Mesendoderm (in vitro differentiated cells): ENCODE data around the gene CPPED1.

ENCODE experiments used
- DNase-seq: peaks from one replicate; pipeline ENCODE4 v3.0.0; 2013
- H2AK5ac ChIP-seq: 2 replicates; pipeline ENCODE4 v1.6.1; 2013; ENCODE audit warnings: low read length, inconsistent platforms
- H2BK120ac ChIP-seq: 2 replicates; pipeline ENCODE4 v1.6.1; 2013; ENCODE audit warnings: low read depth, mild to moderate bottlenecking, low read length, moderate library complexity, mixed read lengths
- H2BK15ac ChIP-seq: replicated peaks from 2 replicates; pipeline ENCODE4 v1.6.1; 2013; ENCODE audit warnings: low read depth, mild to moderate bottlenecking, moderate library complexity
- H2BK5ac ChIP-seq: 2 replicates; pipeline ENCODE4 v1.6.1; 2013; ENCODE audit warnings: low read length, inconsistent platforms
- H3K18ac ChIP-seq: 2 replicates; pipeline ENCODE4 v1.6.1; 2013; ENCODE audit warnings: mild to moderate bottlenecking, low read length, mixed read lengths
- H3K23ac ChIP-seq: one replicate; pipeline ENCODE4 v1.6.1; 2013; ENCODE audit warnings: low read length
- H3K27ac ChIP-seq: 2 replicates; pipeline ENCODE4 v1.5.1; 2013; ENCODE audit warnings: low read depth, mild to moderate bottlenecking, inconsistent platforms, low read length, moderate library complexity
- H3K27me3 ChIP-seq: 2 replicates; pipeline ENCODE4 v1.6.1; 2013; ENCODE audit warnings: low read length, control low read depth, mild to moderate bottlenecking, inconsistent platforms; ENCODE audit not compliant: insufficient read depth, poor library complexity
- H3K36me3 ChIP-seq: 2 replicates; pipeline ENCODE4 v1.6.1; 2013; ENCODE audit warnings: low read length, inconsistent platforms; ENCODE audit not compliant: control insufficient read depth, insufficient read depth
- H3K4ac ChIP-seq: one replicate; pipeline ENCODE4 v1.6.1; 2013; ENCODE audit warnings: low read depth, mild to moderate bottlenecking, low read length, moderate library complexity
- H3K4me1 ChIP-seq: 2 replicates; pipeline ENCODE4 v1.6.1; 2013; ENCODE audit warnings: low read depth, low read length, inconsistent platforms; ENCODE audit not compliant: control insufficient read depth
- H3K4me2 ChIP-seq: 2 replicates; pipeline ENCODE4 v1.6.1; 2013; ENCODE audit warnings: low read length
- H3K4me3 ChIP-seq: 2 replicates; pipeline ENCODE4 v1.5.1; 2013; ENCODE audit warnings: mild to moderate bottlenecking, low read length
- H3K56ac ChIP-seq: one replicate; pipeline ENCODE4 v1.6.1; 2013; ENCODE audit warnings: low read length
- H3K79me1 ChIP-seq: 2 replicates; pipeline ENCODE4 v1.6.1; 2013; ENCODE audit warnings: low read length, inconsistent platforms
- H3K79me2 ChIP-seq: 2 replicates; pipeline ENCODE4 v1.6.1; 2013; ENCODE audit warnings: mild to moderate bottlenecking, low read length; ENCODE audit not compliant: control insufficient read depth, insufficient read depth
- H3K9ac ChIP-seq: 2 replicates; pipeline ENCODE4 v1.6.1; 2013; ENCODE audit warnings: low read length, inconsistent platforms
- H4K5ac ChIP-seq: one replicate; pipeline ENCODE4 v1.6.1; 2013; ENCODE audit warnings: low read length
- H4K8ac ChIP-seq: one replicate; pipeline ENCODE4 v1.6.1; 2013; ENCODE audit warnings: low read depth, mild to moderate bottlenecking, control low read depth, low read length, moderate library complexity
- WGBS: extraction: QIAGEN DNeasy Blood & Tissue Kit; methylation state at CpG from one replicate; pipeline ENCODE4 v1.1.7; 2013; ENCODE audit warnings: low lambda C conversion rate, missing lambda C conversion rate; ENCODE audit not compliant: insufficient coverage; ENCODE audit errors: extremely low coverage; 5-methylcytosine and 5-hydroxymethylcytosine counted together

The CPPED1 gene

GRCh38 chr16:12678983-12679382 is 124.7 kb downstream of the CPPED1 start:
- WGBS: no CpG with 5 or more reads among the region's 3 CpGs
- Histone ChIP-seq H3K27me3 (no peaks in the 10 kb centered on the region), H2BK5ac (no peak overlapping the region), H3K9ac (no peak overlapping the region), H3K23ac (no peak overlapping the region), H4K5ac (no peak overlapping the region), H2BK120ac (no peak overlapping the region), H3K27ac (no peak overlapping the region), H3K56ac (no peak overlapping the region), H3K36me3 (no peaks in the 10 kb centered on the region), H3K4me1 (no peaks in the 10 kb centered on the region), H3K4ac (no peak overlapping the region), H3K79me2 (no peaks in the 10 kb centered on the region), H3K4me3 (no peak overlapping the region), H3K79me1 (no peaks in the 10 kb centered on the region), H4K8ac (no peak overlapping the region), H2BK15ac (no peak overlapping the region), H3K18ac (no peak overlapping the region), H2AK5ac (no peak overlapping the region), H3K4me2 (no peak overlapping the region)
- DNase-seq: no peak

GRCh38 chr16:12677502-12677901 is 126.2 kb downstream of the CPPED1 start:
- H3K18ac ChIP-seq: no peak overlapping the region
- no peaks in the 10 kb centered on the region for H3K79me1 ChIP-seq
- no peak overlapping the region for H4K5ac ChIP-seq
- no peak for DNase-seq
- no peak overlapping the region for H3K4me3 ChIP-seq
- no peaks in the 10 kb centered on the region for H3K4me1 ChIP-seq
- no peak overlapping the region for H3K23ac ChIP-seq
- H3K79me2 ChIP-seq: no peaks in the 10 kb centered on the region
- no peak overlapping the region for H3K9ac ChIP-seq
- H3K56ac ChIP-seq: no peak overlapping the region
- no peak overlapping the region for H2BK15ac ChIP-seq
- no peak overlapping the region for H4K8ac ChIP-seq
- H3K4ac ChIP-seq: no peak overlapping the region
- H3K4me2 ChIP-seq: no peak overlapping the region
- H3K36me3 ChIP-seq: no peaks in the 10 kb centered on the region
- no peaks in the 10 kb centered on the region for H3K27me3 ChIP-seq
- WGBS: no CpG with 5 or more reads among the region's 8 CpGs
- H2BK5ac ChIP-seq: no peak overlapping the region
- H3K27ac ChIP-seq: no peak overlapping the region
- no peak overlapping the region for H2BK120ac ChIP-seq
- no peak overlapping the region for H2AK5ac ChIP-seq

- Histone ChIP-seq H3K4me2 (no peak overlapping the region), H2AK5ac (no peak overlapping the region), H3K56ac (no peak overlapping the region), H3K79me2 (no peaks in the 10 kb centered on the region), H2BK5ac (no peak overlapping the region), H3K4me3 (no peak overlapping the region), H2BK15ac (no peak overlapping the region), H3K4me1 (no peaks in the 10 kb centered on the region), H3K23ac (no peak overlapping the region), H4K5ac (no peak overlapping the region), H3K18ac (no peak overlapping the region), H4K8ac (no peak overlapping the region), H3K79me1 (no peaks in the 10 kb centered on the region), H3K27ac (no peak overlapping the region), H3K4ac (no peak overlapping the region), H2BK120ac (no peak overlapping the region), H3K27me3 (no peaks in the 10 kb centered on the region), H3K36me3 (no peaks in the 10 kb centered on the region), H3K9ac (no peak overlapping the region)
- DNase-seq: peak; percentile 29
- no CpG with 5 or more reads among the region's 5 CpGs for WGBS
Observed at GRCh38 chr16:12675852-12676251, 127.8 kb downstream of the CPPED1 start.

- Histone ChIP-seq H4K5ac (no peak overlapping the region), H3K4me2 (no peak overlapping the region), H3K79me2 (no peaks in the 10 kb centered on the region), H3K18ac (no peak overlapping the region), H4K8ac (no peak overlapping the region), H3K4me3 (no peak overlapping the region), H3K27ac (no peak overlapping the region), H3K56ac (no peak overlapping the region), H3K4ac (no peak overlapping the region), H3K79me1 (no peaks in the 10 kb centered on the region), H3K23ac (no peak overlapping the region), H3K27me3 (no peaks in the 10 kb centered on the region), H2BK120ac (no peak overlapping the region), H3K36me3 (no peaks in the 10 kb centered on the region), H3K4me1 (no peaks in the 10 kb centered on the region), H3K9ac (no peak overlapping the region), H2BK15ac (no peak overlapping the region), H2AK5ac (no peak overlapping the region), H2BK5ac (no peak overlapping the region)
- DNase-seq: no peak
- WGBS: no CpG with 5 or more reads among the region's 4 CpGs
Observed at GRCh38 chr16:12675046-12675445, 128.6 kb downstream of the CPPED1 start.

GRCh38 chr16:12674524-12674923 is 129.2 kb downstream of the CPPED1 start:
- no CpG with 5 or more reads among the region's 5 CpGs for WGBS
- no peaks in the 10 kb centered on the region for H3K27me3 ChIP-seq

GRCh38 chr16:12674071-12674470 is 129.6 kb downstream of the CPPED1 start:
- Histone ChIP-seq H4K8ac (no peak overlapping the region), H3K27ac (no peak overlapping the region), H3K56ac (no peak overlapping the region), H4K5ac (no peak overlapping the region), H3K4ac (no peak overlapping the region), H3K36me3 (no peaks in the 10 kb centered on the region), H2BK15ac (no peak overlapping the region), H2BK120ac (no peak overlapping the region), H3K9ac (no peak overlapping the region), H3K18ac (no peak overlapping the region), H3K79me2 (no peaks in the 10 kb centered on the region), H3K4me3 (no peak overlapping the region), H3K23ac (no peak overlapping the region), H3K27me3 (no peaks in the 10 kb centered on the region), H3K79me1 (no peaks in the 10 kb centered on the region), H3K4me1 (no peaks in the 10 kb centered on the region), H2BK5ac (no peak overlapping the region), H2AK5ac (no peak overlapping the region), H3K4me2 (no peak overlapping the region)
- no CpG with 5 or more reads among the region's 6 CpGs for WGBS
- DNase-seq: no peak

More at GRCh38 chr16:12674524-12674923, 129.2 kb downstream of the CPPED1 start:
- no peak overlapping the region for H3K27ac ChIP-seq
- no peak overlapping the region for H2AK5ac ChIP-seq
- no peak overlapping the region for H4K5ac ChIP-seq
- no peak overlapping the region for H2BK120ac ChIP-seq
- no peak for DNase-seq
- H3K79me1 ChIP-seq: no peaks in the 10 kb centered on the region
- no peak overlapping the region for H3K9ac ChIP-seq
- H3K18ac ChIP-seq: no peak overlapping the region
- no peak overlapping the region for H3K4ac ChIP-seq
- H3K36me3 ChIP-seq: no peaks in the 10 kb centered on the region
- H2BK15ac ChIP-seq: no peak overlapping the region
- H3K4me2 ChIP-seq: no peak overlapping the region
- H3K56ac ChIP-seq: no peak overlapping the region
- H3K4me3 ChIP-seq: no peak overlapping the region
- no peak overlapping the region for H3K23ac ChIP-seq
- H3K79me2 ChIP-seq: no peaks in the 10 kb centered on the region
- no peak overlapping the region for H2BK5ac ChIP-seq
- H3K4me1 ChIP-seq: no peaks in the 10 kb centered on the region
- H4K8ac ChIP-seq: no peak overlapping the region
